ENCODE results near the gene ZFP57.

GRCh38 chr6:29661071-29661470, 19.9 kb downstream of the ZFP57 start:
- TF ChIP-seq POLR2A (IDR thresholded peaks at IDR 0.05; ENCODE audit: low read depth, low read length) (no peak), POLR2AphosphoS5 (IDR thresholded peaks at IDR 0.05; ENCODE audit: low read depth, low read length) (no peak), POU2F2 (IDR thresholded peaks at IDR 0.05; ENCODE audit: low read depth, low read length) (no peak), TAF1 (IDR thresholded peaks at IDR 0.05; ENCODE audit: low read depth, low read length) (no peak), SPI1 (IDR thresholded peaks at IDR 0.05; ENCODE audit: low read depth, low read length) (no peak), PAX5 (IDR thresholded peaks at IDR 0.05; ENCODE audit: insufficient read depth, low read length, severe bottlenecking) (no peak)
